Activated CD8-positive, alpha-beta memory T cell treated with anti-CD3 and anti-CD28 coated beads for 36 hours (primary cell): Measurements from ENCODE around the gene KBTBD4. TPM values are rescaled to one million over a fixed set of nuclear protein-coding genes. Genes with fewer than 3 reads are reported as not detected.
"Not testable (repeated sequence)": the region's sequence is repeated elsewhere in the genome, so short reads cannot be mapped to it uniquely, and the experiment has no call there.

Source experiments
- CTCF ChIA-PET: fragments of 350-600 bp; sonication (Branson Sonifier 250); formaldehyde crosslinking; loops from one replicate; lab custom pipeline; 2021; ENCODE audit warnings: antibody characterized with exemption; lab: Charles Lee
- POLR2A ChIA-PET: fragments of 350-600 bp; sonication (Branson Sonifier 250); formaldehyde crosslinking; loops from one replicate; lab custom pipeline; 2021; ENCODE audit warnings: antibody characterized with exemption; lab: Charles Lee
- total RNA-seq, 2 experiments: library from RNA; stranded (reverse); gene quantifications; one replicate each; pipeline ENCODE4 v1.2.3, GENCODE V29; 2021

The KBTBD4 gene
- total RNA-seq, 2 experiments from 2014 or later: 19.5 to 20.3 TPM

DNA sequence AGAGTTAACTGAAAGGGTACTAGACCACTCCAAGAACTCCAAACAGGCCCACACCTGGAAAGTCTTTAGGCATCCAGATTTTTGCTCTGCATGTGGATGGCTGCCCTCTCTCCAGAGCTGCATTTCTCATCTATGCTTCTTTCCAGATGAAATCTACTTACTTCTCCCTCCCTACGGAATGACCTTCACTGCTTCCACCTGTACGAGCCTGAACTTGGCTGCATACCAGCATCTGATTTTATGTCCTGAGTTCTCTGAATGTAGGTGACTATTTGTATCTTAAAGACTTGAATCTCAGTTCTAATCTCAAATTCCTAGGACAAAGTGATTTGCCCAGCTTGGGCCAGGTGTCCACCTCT is 39.1 kb downstream of the KBTBD4 start:
- POLR2A ChIA-PET: interaction anchor here (2.3 kb wide), 1 partner anchor 12 kb away, joined by 15 read pairs; the partner anchor contains the start of gene CELF1
- CTCF ChIA-PET: interaction anchor here (1.0 to 1.4 kb wide), 3 partner anchors 12 to 16 kb away, joined by 3 to 4 read pairs (median 4); no protein-coding TSS in a partner anchor

DNA sequence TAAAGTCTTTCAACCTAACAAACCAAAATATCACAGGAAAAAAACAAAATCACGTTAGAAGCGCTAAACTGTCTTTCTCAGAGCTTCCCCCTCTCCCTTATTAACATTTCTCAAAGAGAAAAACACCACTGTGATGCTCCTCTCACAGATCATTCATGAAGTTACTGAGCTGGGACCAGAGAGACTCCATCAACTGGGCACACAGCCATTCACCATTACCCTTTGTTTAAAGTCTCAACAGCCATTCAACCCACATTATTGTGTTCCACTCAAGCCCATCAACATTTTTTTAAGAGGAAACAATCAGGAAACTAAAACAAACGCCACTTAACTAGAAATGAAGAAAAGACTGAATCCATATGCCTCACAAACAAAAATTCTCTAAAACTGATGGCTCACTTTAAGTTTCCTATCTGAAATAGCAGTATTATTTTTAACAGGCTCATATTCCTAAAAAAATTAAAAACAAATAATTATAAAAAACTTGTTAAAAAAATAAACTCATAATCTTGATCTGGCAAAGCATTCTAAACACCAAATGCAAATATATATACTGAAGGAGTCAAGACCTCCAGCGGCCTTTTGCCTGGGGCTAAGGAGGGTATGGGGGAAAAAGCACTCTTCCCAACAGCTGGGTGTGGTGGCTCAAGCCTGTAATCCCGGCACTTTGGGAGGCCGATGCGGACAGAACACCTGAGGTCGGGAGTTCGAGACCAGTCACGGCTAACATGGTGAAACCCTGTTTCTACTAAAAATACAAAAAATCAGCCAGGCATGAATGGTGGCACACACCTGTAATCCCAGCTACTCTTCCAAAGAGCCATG is 39.8 kb downstream of the KBTBD4 start:
- ChIA-PET CTCF (interaction anchor here (0.6 to 1.4 kb wide), 3 partner anchors 13 to 86 kb away, joined by 3 read pairs; no protein-coding TSS in a partner anchor), POLR2A (interaction anchor here (2.3 kb wide), 1 partner anchor 13 kb away, joined by 15 read pairs; the partner anchor contains the start of gene CELF1)

- ChIA-PET POLR2A (interaction anchor here (0.6 to 1.0 kb wide), 2 partner anchors 42 to 123 kb away, joined by 3 read pairs; partner anchors contain the start of genes KBTBD4 and NDUFS3), CTCF (interaction anchor here (1.3 kb wide), 1 partner anchor 16 kb away, joined by 3 read pairs; the partner anchor contains the start of gene CELF1)
Observed at GRCh38 chr11:47536915-47537314, 41.9 kb downstream of the KBTBD4 start.

- CTCF ChIA-PET: no interaction called here
- POLR2A ChIA-PET: no interaction called here
Observed at GRCh38 chr11:47534704-47535251, 44.0 kb downstream of the KBTBD4 start.

DNA sequence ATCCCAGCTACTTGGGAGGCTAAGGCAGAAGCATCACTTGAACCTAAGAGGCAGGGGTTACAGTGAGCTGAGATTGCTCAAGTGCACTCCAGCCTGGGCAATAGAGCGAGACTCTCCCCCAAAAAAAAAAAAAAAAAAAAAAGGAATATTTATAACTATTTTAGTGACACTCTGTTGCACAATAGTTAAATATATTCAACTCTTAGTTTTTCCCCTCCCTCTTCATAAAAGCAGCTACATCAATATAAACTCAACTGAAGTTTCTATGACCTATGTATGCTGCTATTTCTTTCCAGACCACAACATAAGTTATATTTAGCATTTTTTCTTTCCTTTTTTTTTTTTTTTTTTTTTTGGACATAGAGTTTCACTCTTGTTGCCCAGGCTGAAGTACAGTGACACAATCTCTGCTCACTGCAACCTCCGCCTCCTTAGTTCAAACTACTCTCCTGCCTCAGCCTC is 45.0 kb downstream of the KBTBD4 start:
- CTCF ChIA-PET: interaction anchor here (0.6 kb wide), 1 partner anchor 77 kb away, joined by 4 read pairs; no protein-coding TSS in a partner anchor

GRCh38 chr11:47532597-47533213 is 46.1 kb downstream of the KBTBD4 start:
- POLR2A ChIA-PET: interaction anchor here (0.7 kb wide), 1 partner anchor 19 kb away, joined by 8 read pairs; no protein-coding TSS in a partner anchor
- CTCF ChIA-PET: interaction anchor here (1.1 to 1.3 kb wide), 2 partner anchors 18 to 21 kb away, joined by 3 read pairs; no protein-coding TSS in a partner anchor

More for the DNA sequence above, 45.0 kb downstream of the KBTBD4 start:
- POLR2A ChIA-PET: interaction anchor here (0.7 kb wide), 2 partner anchors 18 to 1142 kb away, joined by 8 to 11 read pairs; partner anchors contain the start of gene CHRM4

DNA sequence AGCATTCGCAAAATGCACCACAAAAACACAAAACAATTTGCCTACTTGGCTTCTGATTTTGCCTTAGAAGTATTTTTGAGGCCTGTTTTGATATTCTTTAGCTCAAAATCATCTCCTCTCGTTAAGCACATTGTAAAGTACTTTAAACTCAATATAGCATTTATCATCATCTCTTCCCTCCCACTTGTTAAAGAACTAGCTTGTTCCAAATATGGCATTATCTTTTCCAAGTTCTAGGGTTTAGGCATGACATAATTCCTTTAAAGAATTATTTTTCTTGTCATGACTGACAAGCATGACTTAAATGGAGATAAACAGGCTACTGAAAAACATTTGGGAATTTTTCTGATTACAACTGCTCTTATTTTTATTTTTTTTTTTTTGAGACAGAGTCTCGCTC is 47.1 kb downstream of the KBTBD4 start:
- ChIA-PET CTCF (interaction anchor here (0.6 to 1.3 kb wide), 2 partner anchors 17 to 100 kb away, joined by 3 to 4 read pairs; no protein-coding TSS in a partner anchor), POLR2A (no interaction called here)

DNA sequence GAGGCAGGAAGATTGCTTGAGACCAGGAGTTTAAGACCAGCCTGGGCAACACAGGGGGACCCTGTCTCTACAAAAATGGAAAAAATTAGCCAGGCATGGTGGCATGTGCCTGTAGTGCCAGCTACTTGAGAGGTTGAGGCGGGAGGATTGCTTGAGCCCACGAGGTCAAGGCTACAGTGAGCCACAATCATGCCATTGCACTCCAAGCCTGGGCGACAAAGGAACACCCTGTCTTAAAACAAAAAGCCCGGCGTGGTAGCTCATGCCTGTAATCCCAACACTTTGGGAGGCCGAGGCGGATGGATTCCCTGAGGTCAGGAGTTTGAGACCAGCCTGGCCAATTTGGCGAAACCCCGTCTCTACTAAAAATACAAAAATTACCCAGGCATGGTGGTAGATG is 48.0 kb downstream of the KBTBD4 start:
- POLR2A ChIA-PET: not testable (repeated sequence)

DNA sequence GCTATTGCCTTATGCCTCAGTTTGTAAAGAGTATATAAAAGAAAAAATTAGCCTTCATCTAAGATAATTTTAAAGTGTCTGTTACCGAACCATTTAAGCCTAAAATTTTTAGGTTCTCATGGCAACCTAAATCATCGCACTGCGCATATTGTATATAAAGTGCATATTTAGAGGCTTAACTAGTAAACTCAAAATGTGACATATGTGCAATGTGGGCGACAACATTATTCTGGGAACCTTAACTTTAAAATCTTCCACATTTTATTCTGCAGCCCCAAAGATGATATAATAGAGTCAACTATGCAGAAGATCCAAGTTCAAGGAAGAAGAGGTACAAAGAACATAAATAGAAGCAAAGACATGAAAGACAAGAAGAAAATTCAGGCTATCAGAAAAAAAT is 48.8 kb downstream of the KBTBD4 start:
- ChIA-PET POLR2A (no interaction called here), CTCF (interaction anchor here (1.4 kb wide), 1 partner anchor 22 kb away, joined by 6 read pairs; no protein-coding TSS in a partner anchor)

More for the DNA sequence above, 48.0 kb downstream of the KBTBD4 start:
- CTCF ChIA-PET: not testable (repeated sequence)

DNA sequence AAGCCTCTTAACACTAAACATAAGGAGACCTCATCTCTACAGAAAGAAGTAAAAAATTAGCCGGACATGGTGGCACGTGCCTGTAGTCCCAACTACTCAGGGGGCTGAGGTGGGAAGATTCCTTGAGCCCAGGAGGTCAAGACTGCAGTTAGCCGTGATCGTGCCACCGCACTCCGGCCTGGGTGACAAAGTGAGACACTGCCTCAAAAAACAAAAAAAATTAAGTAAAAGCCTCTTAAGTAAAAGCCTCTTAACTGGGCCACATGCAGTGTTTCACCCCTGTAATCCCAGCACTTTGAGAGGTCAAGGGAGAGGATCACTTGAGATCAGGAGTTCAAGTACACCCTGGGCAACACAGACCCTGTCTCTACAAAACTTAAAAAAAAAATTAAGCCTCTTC is 51.6 kb downstream of the KBTBD4 start:
- POLR2A ChIA-PET: no interaction called here

DNA sequence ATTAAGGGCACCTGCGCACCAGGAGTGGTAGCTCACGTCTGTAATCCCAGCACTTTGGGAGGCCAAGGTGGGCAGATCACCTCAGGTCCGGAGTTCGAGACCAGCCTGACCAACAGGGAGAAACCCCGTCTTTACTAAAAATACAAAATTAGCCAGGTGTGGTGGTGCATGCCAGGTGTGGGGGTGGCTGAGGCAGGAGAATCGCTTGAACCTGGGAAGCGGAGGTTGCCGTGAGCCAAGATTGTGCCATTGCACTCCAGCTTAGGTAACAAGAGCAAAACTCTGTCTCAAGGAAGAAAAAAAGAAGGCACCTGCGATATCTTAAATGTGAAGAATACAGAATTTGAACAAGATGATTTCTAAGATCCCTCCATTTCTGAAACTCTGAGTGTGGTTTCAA is 52.7 kb downstream of the KBTBD4 start:
- POLR2A ChIA-PET, CTCF ChIA-PET: not testable (repeated sequence)

More for the DNA sequence above, 51.6 kb downstream of the KBTBD4 start:
- CTCF ChIA-PET: no interaction called here

DNA sequence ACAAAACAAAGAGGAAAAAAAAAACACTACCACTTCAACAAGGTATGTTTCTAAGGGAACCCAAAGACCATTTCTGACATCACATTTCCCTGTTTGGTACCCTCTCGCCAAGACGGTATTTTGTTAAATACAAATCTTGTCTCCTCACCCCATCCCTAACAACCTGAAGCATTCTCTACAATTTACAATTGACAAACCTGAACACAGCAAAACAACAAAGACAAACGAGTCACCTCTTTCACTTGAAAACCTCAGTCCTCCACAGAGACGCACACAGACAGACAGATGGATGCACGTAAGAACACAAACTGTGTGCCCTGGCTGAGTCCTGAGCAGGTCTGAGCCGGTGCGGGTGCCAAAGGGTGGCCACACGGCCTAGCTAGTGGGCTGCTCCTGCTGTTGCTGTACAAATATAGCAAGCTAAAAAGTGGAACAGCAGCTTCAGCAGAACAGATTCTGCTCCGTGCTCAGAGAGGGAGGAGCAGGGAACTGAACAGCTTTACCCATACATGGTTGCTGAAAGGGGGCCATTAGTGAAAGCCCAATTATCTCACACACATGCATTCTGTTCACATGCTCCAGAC is 54.4 kb downstream of the KBTBD4 start:
- ChIA-PET POLR2A (interaction anchor here (0.7 kb wide), 1 partner anchor 9 kb away, joined by 3 read pairs; no protein-coding TSS in a partner anchor), CTCF (interaction anchor here (0.6 to 1.7 kb wide), 2 partner anchors 15 to 25 kb away, joined by 3 to 4 read pairs; no protein-coding TSS in a partner anchor)

DNA sequence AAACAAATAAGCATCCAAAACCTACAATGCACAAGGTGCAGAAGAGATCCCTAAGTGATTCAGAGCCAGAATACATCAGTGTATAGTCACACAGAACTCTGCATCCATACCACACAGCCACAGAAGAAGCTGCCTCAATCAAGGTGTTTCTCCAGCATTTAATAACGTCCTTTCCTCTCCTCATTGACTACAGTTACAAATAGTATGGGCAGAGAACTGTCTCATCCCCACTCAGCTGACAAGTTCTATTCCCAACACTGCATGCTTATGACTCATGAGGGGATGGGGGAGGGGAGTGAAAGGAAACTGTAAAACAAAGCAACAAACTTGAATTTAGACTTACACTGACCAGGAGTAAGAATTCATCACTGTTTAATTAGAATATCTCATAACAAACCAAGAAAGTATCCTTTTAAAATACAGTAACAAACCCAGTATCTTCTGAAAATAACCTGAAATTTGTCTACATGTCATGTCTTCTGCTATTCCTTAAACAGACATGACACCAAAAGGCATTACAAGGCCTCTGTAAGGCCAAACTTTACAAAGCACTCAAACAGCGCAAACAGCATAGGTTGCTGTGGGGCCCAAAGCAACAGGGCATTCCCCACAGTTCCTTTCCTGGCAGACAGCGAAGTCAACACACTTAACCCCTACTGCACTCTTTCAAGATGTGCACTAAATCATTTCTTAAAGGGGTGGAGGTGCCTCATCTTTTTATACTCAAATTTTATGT is 55.1 kb downstream of the KBTBD4 start:
- POLR2A ChIA-PET: interaction anchor here (0.7 kb wide), 1 partner anchor 8 kb away, joined by 3 read pairs; no protein-coding TSS in a partner anchor
- CTCF ChIA-PET: interaction anchor here (1.1 to 1.7 kb wide), 2 partner anchors 16 to 28 kb away, joined by 3 read pairs; no protein-coding TSS in a partner anchor

Other genes with a start within 250 kb of the KBTBD4 start
- not detected for gene MYBPC3, start 226.3 kb downstream of the KBTBD4 start, total RNA-seq
- not detected for gene SPI1, start 200.4 kb downstream of the KBTBD4 start, total RNA-seq
- gene SLC39A13, start 170.4 kb downstream of the KBTBD4 start, total RNA-seq: 10 to 100 TPM; 17.3 to 19.2 TPM
- gene PSMC3, start 152.5 kb downstream of the KBTBD4 start, total RNA-seq: 100 to 1,000 TPM; 188 to 202 TPM
- gene RAPSN, start 129.8 kb downstream of the KBTBD4 start, total RNA-seq: under 1 TPM in 1 of 2 experiments, not detected in 1; 0.27 TPM
- 100 to 1,000 TPM; 145 to 148 TPM for gene CELF1, start 25.8 kb downstream of the KBTBD4 start, total RNA-seq
- gene PTPMT1, start 13.4 kb downstream of the KBTBD4 start, total RNA-seq: 10 to 100 TPM; 55.5 to 58.9 TPM
- 100 to 1,000 TPM; 145 to 149 TPM for gene NDUFS3, start 104 bp upstream of the KBTBD4 start, total RNA-seq
- under 1 TPM in 1 of 2 experiments, not detected in 1; 0.15 TPM for gene FAM180B, start 7.7 kb upstream of the KBTBD4 start, total RNA-seq
- gene C1QTNF4, start 15.4 kb upstream of the KBTBD4 start, total RNA-seq: not detected
- 100 to 1,000 TPM; 142 to 147 TPM for gene MTCH2, start 63.6 kb upstream of the KBTBD4 start, total RNA-seq
- gene AGBL2, start 136.4 kb upstream of the KBTBD4 start, total RNA-seq: 1 to 10 TPM; 2.9 to 3.4 TPM
- gene FNBP4, start 188.4 kb upstream of the KBTBD4 start, total RNA-seq: 10 to 100 TPM; 95.6 to 98.5 TPM